ENCODE results near the gene JDP2.
"Not testable (repeated sequence)": the region's sequence is repeated elsewhere in the genome, so short reads cannot be mapped to it uniquely, and the experiment has no call there.

Gene JDP2, protein sequence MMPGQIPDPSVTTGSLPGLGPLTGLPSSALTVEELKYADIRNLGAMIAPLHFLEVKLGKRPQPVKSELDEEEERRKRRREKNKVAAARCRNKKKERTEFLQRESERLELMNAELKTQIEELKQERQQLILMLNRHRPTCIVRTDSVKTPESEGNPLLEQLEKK

DNA sequence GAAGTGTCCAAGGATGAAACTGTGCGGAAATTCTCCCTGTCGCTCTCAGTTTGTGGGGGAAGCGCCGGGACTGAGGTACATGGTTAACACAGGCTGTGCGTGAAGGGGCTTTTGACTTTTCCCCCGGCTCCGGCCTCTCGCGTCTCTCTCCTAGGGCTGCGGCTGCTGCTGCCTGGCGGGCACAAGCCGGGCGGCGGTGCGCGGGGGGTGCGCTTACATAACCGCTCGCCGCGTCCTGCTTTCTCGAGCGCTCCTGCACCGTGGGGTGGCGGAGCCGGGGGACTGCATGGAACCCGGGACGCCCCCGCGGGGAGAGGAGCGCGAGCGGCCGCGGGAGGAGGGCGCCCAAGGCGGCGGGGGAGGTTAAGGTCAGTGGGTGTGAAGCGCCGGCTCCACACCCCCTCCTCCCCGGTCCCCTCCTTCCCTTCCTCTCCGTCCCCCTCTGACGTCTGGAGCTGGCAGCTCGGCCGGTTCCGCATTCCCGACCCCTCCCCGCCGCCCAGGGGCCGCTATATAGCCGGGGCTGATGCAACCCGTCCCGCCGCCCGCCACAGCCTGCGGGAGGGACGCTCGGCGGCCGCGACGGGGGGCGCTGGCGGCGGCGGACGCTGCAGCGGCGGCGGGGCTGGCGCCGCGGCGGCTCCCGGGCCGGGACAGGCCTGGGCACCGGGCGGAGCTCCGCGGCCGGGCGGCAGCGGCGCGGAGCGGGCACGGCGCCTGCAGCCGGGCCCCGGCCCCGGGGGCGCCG is at the start of gene JDP2:
Gene JDP2, plus strand, starts transcription at position 541 of the 748 bp plus-strand sequence. CDS start 9,899 bp downstream, outside the sequence.
- peak; percentile 89 for DNase-seq (ENCODE audit: low spot score)

DNA sequence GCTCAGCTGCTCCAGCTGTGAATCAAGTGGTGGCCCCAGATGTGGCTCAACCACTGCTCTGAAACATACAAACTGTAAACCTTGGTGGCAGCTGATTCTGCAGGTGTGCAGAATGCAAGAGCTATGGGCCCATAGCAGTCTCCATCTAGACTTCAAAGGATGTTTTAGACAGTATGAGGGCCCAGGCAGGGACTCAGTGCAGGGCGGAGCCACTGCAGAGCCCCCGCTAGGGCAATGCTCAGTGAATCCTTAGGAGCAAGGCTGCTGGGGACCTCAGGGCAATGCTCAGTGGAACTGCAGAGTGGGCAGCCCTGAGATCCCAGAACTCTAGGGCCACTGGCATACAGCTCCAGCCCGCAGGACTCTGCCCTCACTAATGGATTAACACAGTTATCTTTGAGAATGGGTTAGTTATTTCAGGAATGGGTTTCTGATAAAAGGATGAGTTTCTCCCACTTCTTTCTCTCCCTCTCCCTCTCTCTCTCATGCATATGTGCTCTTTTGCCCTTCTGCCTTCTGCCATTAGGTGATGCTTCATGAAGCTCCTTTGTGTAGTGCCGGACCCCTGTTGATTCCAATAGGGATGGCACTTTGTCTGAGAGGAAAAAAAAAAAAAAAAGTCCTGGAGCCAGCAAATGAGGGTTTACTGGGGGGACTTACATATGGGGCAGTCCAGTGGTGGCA is 48.4 kb upstream of the JDP2 start:
- DNase-seq (ENCODE audit: low spot score): no peak

DNA sequence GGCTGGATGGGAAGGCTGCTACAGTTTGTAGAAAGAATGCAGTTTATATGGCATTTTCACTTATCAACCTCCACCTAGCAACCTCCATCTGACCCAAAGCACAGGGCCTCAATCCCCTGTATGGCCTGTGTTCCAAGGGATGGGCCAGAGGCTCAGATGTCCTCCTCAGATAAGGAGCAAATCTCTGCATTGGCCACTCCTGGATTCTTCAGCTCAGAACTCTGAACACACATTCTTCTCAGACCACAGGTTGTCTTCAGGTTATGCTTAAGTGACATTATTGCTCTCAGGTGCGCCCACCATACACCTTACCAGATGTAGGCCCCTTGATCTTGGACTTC is 47.9 kb upstream of the JDP2 start:
- no peak for DNase-seq (ENCODE audit: low spot score)

DNA sequence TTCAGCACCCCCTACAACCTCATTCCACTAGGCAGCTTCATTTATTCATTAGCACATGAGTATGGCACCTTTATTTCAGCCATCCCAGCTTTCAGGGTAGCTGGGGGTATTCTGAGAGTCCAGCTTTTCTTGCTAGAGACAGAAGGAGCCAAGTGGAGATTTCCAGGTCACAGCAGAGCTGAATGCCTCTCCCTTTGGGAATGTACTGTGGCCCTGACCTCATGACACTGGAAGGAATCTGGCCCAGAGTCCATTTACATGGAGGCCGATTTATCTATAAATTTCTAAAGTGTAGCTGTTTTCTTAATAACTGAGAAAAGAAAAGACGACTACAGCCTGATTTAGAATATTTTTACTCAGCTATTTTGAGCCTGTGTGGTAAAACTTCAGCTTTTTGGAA is 47.2 kb upstream of the JDP2 start:
- DNase-seq (ENCODE audit: low spot score): no peak

DNA sequence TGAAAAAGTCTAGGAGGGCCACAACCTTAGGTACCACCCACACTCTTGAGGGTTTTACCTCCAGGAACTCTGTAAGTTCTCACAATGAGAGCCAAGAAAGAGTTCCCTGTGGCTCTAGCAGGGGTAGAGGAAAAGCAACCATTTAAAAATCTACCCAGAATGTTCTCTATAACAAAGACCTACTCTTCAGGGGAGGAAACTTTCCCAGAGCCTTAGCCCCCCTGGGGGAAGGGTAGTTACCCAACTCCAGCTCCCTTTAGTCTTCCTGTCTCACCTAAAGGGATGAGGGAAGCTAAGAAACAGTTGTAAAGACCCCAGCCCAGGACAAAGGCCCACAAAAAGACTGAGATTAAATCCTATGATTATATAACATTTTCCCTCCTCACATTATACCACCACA is 46.2 kb upstream of the JDP2 start:
- no peak for DNase-seq (ENCODE audit: low spot score)

DNA sequence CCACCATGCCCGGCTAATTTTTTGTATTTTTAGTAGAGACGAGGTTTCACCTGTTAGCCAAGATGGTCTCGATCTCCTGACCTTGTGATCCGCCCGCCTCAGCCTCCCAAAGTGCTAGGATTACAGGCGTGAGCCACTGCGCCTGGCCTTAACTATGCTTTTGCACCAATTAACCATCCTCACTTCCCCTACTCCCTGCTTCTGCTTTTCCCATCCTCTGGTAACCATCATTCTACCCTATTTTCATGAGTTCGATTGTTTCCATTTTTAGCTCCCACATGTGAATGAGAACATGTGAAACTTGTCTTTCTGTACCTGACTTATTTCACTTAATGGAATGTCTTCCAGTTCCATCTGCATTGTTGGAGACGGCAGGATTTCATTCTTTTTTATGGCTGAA is 44.6 kb upstream of the JDP2 start:
- not testable (repeated sequence) for DNase-seq (ENCODE audit: low spot score)

DNA sequence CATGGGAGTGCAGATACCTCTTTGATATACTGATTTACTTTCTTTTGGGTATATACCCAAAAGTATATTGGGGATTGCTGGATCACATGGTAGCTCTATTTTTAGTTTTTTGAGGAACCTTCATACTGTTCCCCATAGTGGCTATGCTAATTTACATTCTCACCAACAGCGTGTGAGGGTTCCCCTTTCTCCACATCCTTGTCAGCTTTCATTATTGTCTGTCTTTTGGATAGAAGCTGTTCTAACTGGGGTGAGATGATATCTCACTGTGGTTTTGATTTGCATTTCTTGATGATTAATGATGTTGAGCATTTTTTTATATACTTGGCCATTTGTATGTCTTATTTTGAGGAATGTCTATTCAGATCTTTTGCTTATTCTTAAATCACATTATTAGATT is 44.1 kb upstream of the JDP2 start:
- DNase-seq (ENCODE audit: low spot score): no peak

DNA sequence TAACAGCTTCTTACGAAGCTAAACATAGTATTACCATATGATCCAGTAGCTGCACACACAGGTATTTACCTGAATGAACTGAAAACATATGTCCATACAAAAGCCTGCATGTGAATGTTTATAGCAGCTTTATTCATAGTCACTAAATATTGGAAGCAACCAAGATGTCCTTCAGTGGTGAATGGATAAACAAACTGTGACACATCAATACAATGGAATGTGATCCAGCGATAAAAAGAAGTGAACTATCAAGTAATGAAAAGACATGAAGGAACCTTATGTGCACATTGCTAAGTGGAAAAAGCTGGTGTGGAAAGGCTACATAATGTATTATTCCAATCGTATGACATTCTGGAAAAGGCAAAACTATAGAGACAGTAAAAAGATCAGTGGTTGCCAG is 38.1 kb upstream of the JDP2 start:
- no peak for DNase-seq (ENCODE audit: low spot score)

DNA sequence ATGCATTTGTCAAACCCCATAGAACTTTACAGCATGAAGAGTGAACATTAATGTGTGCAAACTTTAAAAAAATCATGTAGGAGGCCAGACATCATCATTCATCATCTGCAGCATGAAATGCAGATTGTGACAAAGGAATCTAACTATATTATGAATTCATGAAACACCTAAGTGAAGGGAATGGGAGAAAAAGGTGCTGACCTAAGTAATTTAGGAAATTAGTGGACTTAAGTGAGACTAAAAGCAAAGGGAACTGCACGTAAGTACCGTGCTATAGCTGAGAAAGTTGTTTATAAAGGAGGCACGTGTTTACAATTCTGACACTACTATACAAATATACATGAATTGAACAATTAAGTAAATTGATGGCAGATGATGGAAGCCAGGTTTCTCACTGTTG is 37.6 kb upstream of the JDP2 start:
- DNase-seq (ENCODE audit: low spot score): no peak

DNA sequence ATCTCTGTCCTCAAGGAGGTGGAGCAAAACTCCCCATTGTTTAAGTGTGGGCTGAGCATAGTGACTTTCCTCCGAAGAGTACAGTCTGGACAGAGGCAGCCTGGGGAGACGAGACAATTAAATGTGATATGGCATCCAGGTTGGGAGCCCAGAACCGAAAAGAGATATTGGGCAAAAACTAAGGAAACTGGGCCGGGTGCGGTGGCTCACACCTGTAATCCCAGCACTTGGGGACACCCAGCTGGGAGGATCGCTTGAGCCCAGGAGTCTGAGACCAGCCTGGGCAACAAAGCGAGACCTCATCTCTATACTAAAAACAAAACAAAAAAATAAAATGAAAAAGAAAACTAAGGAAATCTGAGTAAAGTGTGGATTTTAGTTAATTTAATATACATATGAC is 35.9 kb upstream of the JDP2 start:
- no peak for DNase-seq (ENCODE audit: low spot score)

DNA sequence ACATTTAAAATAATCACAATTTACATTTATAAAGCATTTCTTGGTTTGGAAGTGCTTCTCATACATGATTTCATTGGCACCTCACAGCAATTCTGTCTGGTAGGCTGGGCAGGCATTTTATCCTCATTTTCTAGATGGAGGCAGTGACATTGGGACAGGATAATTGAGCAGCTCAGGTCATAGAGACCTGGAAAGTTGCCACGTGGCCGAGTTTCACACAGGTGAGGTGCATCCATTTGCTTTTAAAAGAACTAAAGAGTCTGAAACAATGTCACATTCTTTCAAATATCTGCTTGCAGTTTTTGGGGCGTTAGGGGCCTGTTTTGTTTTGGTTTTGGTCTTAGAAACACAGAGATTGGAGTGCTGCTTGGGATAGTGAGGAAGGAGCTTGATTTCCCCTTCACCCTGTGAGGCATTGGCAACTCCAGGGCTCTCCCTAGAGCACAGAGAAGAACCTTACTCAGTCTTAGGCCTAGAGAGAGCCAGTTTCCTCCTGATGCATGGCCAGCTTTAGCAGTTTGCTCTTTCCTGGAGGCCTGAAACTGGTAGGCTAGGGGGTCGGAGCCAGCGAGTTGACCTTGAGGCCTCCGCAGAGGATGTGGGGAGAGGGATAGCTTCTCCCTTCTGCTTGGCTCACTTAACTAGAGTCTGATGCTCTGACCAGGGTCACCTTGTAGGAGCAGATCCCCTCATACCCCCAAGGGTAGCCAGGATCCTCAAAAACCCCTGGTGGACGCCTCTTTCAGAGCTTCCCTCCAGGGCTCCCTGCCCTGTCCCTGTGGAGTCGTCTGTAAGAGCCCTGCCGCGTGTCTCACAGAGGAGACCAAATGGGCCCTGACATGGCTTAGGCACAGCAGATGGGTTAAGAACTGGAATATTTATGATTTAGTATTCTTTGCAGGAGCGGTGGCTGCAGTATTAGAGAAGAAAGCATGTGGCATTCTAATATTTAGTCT is 34.9 kb upstream of the JDP2 start:
- no peak for DNase-seq (ENCODE audit: low spot score)

DNA sequence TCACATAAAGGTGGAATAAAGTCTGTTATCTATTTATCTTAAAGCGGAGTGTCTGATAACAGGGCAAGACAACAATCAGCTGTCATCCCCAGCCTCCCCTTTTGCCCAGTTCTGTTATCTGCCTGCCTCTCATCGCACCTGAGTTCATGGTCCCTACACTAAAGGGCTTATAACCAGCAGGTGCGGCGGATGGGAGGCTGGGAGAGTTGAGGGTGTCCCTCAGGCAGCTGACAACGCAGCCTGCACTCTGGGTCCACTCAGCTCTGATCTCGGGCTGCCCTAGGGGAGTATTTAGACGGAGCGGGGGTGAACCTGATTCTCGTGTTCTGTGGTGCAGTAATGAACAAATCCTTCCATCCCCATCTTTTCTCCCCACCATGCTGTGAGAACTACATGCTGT is 34.0 kb upstream of the JDP2 start:
- no peak for DNase-seq (ENCODE audit: low spot score)

DNA sequence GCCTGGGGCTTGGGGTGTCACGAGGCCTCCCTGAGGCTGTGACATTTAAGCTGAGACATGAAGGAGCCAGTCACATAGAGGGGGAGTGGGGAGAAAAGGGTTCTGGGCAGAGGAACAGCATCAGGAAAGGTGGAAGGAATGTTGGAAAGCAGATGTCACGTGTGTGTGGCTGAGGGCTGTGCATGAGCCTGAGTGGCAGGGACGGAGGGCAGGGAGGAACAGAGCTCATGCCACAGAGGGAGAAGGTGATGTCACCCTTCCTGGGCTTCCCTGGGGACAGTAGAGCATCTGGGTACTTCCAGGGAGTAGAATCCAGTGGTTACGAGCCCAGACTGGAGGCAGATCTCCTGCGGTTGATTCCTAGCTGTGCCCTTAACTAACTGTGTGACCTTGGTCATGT is 32.0 kb upstream of the JDP2 start:
- no peak for DNase-seq (ENCODE audit: low spot score)

DNA sequence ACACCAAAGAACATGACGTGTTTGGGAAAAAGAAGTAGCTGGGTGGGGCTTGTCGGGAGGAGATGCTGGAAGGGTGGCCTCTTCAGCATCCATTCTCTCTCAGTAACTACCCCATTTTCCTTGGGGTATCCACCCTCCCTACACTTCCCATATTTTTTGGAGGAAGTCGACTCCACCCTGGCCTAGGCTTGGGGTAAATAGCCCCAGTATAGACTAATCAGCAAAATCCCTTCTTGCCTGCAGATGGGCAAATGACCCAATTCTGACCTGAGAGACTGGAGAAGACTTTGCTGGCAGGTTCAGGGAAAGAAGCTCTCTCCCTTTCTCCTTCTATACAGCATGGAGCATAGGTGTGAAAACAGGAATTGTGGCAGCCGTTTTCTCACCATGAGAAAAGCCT is 28.5 kb upstream of the JDP2 start:
- no peak for DNase-seq (ENCODE audit: low spot score)

DNA sequence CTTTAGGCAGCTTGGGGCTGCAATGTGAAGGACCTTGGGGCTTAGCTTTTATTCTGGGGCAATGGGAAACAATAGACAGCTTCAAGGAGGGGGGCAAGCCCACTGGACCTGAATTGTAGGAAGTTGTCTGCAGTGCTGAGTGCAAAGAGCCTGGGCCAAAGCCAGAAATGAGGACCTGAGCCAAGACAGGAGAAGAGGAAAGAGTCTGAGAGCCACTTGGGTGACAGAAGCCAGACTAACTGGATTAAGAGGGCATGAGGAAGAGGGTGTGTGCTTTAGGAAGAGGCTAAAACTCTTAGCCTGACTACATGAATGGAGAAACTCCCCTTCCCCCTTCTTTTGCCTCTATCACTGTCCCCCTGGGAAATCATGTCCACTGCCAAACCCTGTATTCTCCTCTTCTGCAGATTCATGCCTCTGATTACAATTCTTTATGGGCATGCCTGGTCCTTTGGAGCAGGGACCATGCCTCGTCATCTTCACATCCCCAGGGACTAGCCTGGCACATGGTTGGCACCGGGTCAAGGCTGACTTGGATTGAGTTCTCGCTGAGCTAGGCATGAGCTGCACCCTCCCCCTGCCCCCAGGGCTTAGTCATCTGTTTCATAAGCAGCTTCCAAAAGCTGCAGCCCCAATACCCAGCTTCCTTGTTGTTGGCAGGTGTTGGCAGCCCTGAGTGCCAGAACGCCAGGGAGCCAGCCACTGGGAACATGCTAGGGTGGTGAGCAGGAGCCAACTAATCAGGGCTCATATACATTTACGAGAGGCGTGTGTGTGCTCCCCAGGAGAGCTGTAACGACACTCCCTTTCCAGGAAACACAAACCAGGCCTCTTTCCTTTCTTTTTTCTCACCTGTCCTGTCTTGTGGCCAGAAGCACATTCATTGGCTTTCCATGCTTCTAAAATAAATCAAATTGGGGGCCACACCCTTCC is 27.7 kb upstream of the JDP2 start:
- peak; percentile 59 for DNase-seq (ENCODE audit: low spot score)

DNA sequence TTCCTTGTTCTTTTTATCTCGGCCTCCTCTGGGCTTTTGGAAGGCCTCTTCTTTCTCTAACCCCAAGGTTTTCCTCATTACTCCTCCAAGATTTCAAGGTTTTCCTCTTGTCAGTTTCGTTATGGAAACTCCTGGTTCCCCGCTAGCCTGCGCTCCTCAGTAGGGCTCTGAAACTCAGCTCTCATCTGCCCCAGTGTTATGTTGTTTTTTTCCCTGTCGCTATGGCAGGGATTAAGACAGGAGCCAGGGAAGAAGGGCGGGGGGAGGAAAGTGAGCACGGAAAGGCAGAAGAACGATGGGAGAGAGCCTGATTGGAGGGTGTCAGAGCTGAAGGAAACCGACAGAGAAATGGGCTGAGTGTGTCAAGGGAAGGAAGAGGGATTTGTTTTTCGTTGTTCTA is 26.5 kb upstream of the JDP2 start:
- DNase-seq (ENCODE audit: low spot score): peak; percentile 79

DNA sequence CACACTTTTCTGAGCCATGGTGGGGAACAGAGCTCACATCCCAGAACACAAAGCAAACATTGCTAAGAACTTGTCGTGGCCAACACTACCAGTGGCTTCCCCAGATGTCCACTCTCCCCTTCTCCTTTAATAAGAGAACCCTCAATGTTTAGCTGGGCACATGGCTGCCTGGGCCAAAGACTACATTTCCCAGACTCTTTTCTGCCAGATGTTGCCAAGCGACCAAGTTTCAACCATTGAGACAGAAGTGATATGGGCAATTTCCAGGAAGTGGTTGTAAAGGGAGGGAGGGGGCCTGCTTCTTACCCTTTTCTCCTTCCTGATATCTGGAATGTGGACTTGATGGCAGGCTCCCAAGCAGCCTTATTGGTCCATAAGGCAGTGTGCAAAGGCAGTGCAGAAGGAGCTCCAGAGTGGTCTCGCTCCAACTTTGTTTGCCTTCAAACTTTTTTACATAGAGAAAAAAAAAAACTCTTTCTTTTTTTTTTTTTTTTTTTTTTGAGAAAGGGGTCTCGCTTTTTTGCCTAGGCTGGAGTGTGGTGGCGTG is 24.9 kb upstream of the JDP2 start:
- no peak for DNase-seq (ENCODE audit: low spot score)

DNA sequence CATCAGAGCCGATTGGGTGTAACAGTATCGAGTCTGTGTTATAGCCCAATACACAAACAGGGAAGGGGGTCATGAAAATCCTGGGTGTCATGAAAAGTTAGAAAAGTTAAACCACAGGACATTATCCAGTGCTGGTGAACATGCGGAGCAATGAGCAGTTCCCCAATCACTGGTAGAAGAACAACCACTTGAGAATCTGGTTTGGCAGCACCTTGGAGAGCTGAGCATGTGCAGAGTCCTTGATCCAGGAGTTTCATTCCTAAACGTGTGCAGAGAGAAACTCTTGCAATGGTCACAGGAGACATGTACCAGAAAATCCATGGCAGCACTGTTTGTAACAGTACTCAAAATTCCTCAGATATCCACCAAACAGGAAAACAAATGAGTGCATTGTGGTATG is 23.0 kb upstream of the JDP2 start:
- DNase-seq (ENCODE audit: low spot score): no peak

DNA sequence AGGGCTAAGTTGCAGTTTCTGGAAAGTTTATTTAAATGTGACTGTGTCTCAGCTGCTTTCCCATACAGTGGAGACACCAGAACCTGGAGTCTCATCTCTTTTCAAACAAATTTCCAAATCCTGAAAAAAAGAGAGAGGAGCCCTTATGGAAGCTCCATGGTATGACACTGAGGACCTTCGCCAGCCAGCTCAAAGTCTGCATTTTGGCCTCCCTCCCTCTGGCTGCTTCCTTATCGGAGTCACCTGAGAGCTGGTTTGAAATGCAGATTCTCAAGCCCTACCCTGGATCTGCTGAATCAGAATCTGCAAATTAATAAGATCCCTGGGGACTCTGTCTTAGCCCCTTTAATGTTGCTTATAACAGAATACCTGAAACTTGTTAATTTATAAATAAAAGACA is 21.7 kb upstream of the JDP2 start:
- DNase-seq (ENCODE audit: low spot score): no peak

DNA sequence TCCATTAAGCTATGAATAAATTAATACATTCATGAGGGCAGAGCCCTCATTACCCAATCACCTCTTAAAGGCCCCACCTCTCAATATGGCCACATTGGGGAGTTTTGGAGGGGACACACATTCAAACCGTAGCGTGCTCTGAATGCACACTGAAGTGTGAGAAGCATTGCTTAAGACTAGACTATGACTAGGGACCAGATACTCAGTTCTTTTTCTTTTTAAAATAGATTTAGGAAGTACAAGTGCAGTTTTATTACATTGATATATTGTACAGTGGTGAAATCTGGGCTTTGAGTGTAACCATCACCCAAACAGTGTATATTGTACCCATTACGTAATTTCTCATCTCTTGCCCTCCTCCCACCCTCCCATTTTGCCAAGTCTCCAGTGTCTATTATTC is 21.0 kb upstream of the JDP2 start:
- no peak for DNase-seq (ENCODE audit: low spot score)

Data from AG08395 (cell line).